ENCODE data around the gene PCSK4. TPM values are rescaled to one million over a fixed set of nuclear protein-coding genes. Genes with fewer than 3 reads are reported as not detected.
"Not testable (repeated sequence)": the region's sequence is repeated elsewhere in the genome, so short reads cannot be mapped to it uniquely, and the experiment has no call there.

PCSK4 gene
- total RNA-seq (2022) (3.4 and 3.7 TPM in 2 replicates), Bru-seq, nascent RNA (percentile 19 among the genes with signal in this experiment), BruChase-seq, experiment 1, labeled RNA remaining after a 6-hour chase (percentile 31 among the genes with signal in this experiment), BruChase-seq, experiment 2, labeled RNA remaining after a 2-hour chase (percentile 21 among the genes with signal in this experiment)
- long read RNA-seq, partial matches to known transcripts = 0 of 3 reads
- long read RNA-seq, other reads (novel, unspliced or antisense) = 3 of 3 reads

DNA sequence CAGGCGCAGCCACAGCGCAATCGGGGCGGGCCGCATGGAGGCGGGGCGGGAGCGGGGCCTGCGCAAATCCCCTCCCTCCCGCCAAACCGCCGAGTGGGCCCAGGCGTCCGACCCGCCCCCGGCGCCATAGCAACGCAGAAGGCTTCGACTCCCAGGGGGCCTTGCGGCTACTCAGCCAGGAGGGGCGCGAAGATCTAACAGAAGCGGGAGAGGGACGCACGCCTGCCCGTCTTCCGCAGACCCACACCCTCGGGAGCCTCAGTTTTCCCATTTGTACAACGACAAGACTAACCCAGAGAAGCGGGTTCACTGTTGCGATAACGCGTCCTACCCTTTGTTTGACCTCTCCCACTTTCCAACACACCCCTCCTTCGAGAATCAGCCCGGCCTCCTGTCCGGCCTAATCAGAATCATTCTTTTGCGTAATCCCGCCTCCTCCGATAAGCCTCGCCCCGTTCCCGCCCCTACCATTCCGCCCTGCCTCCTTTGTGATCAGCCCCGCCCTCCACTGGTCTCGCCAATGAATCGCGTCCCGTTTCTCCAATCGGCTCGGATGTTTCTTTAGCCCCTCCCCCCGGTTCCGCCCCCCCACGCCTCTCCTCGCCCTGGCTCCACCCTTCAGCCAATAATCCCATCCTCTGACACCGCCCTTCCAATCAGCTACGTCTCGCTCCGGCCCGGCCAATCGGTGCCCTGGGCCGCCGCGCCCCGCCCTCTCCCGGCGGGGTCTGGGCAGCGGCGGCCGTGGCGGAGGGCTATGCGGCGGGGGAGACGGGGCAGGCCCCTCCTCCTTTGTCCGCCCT is at the start of gene PCSK4:
Gene PCSK4 (minus strand): TSS at position 40 of the 803 bp plus-strand sequence. CDS start 4 bp downstream, at position 36.
- TF ChIP-seq CTCF (IDR thresholded peaks at IDR 0.05; ENCODE audit: unreplicated experiment) = no peak
- CTCF ChIA-PET = interaction anchor here (0.6 kb wide), 1 partner anchor 237 kb away, joined by 3 read pairs; no protein-coding TSS in a partner anchor
- Mint-ChIP-seq H3K27ac (ENCODE audit: low read depth, unreplicated experiment) (no peak within 1 kb of the TSS), H3K9me3 (ENCODE audit: unreplicated experiment) (no peaks in the 10 kb centered on the region), H3K27me3 (ENCODE audit: insufficient read depth, unreplicated experiment) (no peaks in the 10 kb centered on the region), H3K4me3 (ENCODE audit: unreplicated experiment) (peak within 1 kb of the TSS; percentile 79), H3K4me1 (ENCODE audit: insufficient read depth, unreplicated experiment) (peaks cover 7% of the 10 kb centered on the region), H3K36me3 (ENCODE audit: insufficient read depth, unreplicated experiment) (no peaks in the 10 kb centered on the region)
- peak; percentile 99 for DNase-seq (ENCODE audit: unreplicated experiment)
- POLR2A ChIA-PET = interaction anchor here (0.6 to 2.2 kb wide), 10 partner anchors 11 to 1293 kb away, joined by 3 to 6 read pairs (median 3); partner anchors contain the start of gene C19orf25
- BruUV-seq (replicated peaks) = no TSS peak
- intact Hi-C loops (cut with micrococcal nuclease) = no loop called here

DNA sequence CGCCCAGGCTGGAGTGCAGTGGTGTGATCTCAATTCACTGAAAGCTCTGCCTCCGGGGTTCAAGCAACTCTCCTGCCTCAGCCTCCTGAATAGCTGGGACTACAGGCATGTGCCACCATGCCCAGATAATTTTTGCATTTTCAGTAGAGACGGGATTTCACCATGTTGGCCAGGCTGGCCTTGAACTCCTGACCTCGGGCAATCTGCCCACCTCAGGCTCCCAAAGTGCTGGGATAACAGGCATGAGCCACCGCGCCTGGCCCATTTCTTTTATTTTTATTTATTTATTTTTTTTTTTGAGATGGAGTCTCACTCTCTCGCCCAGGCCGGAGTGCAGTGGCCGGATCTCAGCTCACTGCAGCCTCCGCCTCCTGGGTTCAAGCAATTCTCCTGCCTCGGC is 49.6 kb upstream of the PCSK4 start:
- H3K4me1 Mint-ChIP-seq (ENCODE audit: insufficient read depth, unreplicated experiment); BruUV-seq (replicated peaks); DNase-seq (ENCODE audit: unreplicated experiment); H3K27ac Mint-ChIP-seq (ENCODE audit: low read depth, unreplicated experiment); H3K4me3 Mint-ChIP-seq (ENCODE audit: unreplicated experiment); H3K36me3 Mint-ChIP-seq (ENCODE audit: insufficient read depth, unreplicated experiment); H3K9me3 Mint-ChIP-seq (ENCODE audit: unreplicated experiment); intact Hi-C loops (cut with micrococcal nuclease); POLR2A ChIA-PET: not testable (repeated sequence)
- peaks cover 13% of the 10 kb centered on the region for H3K27me3 Mint-ChIP-seq (ENCODE audit: insufficient read depth, unreplicated experiment)
- CTCF ChIA-PET = interaction anchor here (0.6 to 0.8 kb wide), 3 partner anchors 67 to 309 kb away, joined by 3 to 5 read pairs (median 3); no protein-coding TSS in a partner anchor

GRCh38 chr19:1538978-1539377 is 48.8 kb upstream of the PCSK4 start:
- no peaks in the 10 kb centered on the region for H3K4me1 Mint-ChIP-seq (ENCODE audit: insufficient read depth, unreplicated experiment)
- H3K4me3 Mint-ChIP-seq (ENCODE audit: unreplicated experiment) = no peak overlapping the region
- BruUV-seq (replicated peaks) = no TSS peak
- no peaks in the 10 kb centered on the region for H3K9me3 Mint-ChIP-seq (ENCODE audit: unreplicated experiment)
- no peak for TF ChIP-seq CTCF (IDR thresholded peaks at IDR 0.05; ENCODE audit: unreplicated experiment)
- ChIA-PET CTCF (interaction anchor here (0.8 kb wide), 1 partner anchor 68 kb away, joined by 3 read pairs; no protein-coding TSS in a partner anchor), POLR2A (no interaction called here)
- no peaks in the 10 kb centered on the region for H3K36me3 Mint-ChIP-seq (ENCODE audit: insufficient read depth, unreplicated experiment)
- intact Hi-C loops (cut with micrococcal nuclease) = no loop called here
- no peak for DNase-seq (ENCODE audit: unreplicated experiment)
- H3K27me3 Mint-ChIP-seq (ENCODE audit: insufficient read depth, unreplicated experiment) = peaks cover 13% of the 10 kb centered on the region
- H3K27ac Mint-ChIP-seq (ENCODE audit: low read depth, unreplicated experiment) = no peak overlapping the region

DNA sequence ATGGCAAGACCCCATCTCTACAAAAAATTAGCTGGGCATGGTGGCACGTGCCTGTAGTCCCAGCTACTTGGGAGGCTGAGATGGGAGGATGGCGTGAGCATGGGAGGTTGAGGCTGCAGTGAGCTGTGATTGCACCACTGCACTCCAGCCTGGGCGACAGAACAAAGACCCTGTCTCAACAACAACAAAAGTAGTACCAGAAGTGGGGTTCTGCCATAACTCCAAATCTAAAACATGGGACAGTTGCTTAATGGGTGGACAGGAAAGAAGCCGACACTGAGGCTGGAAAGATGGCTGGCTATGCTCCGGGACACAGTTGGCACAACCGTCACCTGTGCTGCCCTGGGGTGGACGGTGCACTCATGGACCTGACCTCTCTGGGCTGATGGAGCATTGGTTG is 45.5 kb upstream of the PCSK4 start:
- H3K4me3 Mint-ChIP-seq (ENCODE audit: unreplicated experiment); H3K9me3 Mint-ChIP-seq (ENCODE audit: unreplicated experiment); H3K27ac Mint-ChIP-seq (ENCODE audit: low read depth, unreplicated experiment); DNase-seq (ENCODE audit: unreplicated experiment); H3K36me3 Mint-ChIP-seq (ENCODE audit: insufficient read depth, unreplicated experiment); H3K27me3 Mint-ChIP-seq (ENCODE audit: insufficient read depth, unreplicated experiment); intact Hi-C loops (cut with micrococcal nuclease); BruUV-seq (replicated peaks); H3K4me1 Mint-ChIP-seq (ENCODE audit: insufficient read depth, unreplicated experiment); POLR2A ChIA-PET: not testable (repeated sequence)
- CTCF ChIA-PET = interaction anchor here (0.9 kb wide), 1 partner anchor 137 kb away, joined by 5 read pairs; no protein-coding TSS in a partner anchor

DNA sequence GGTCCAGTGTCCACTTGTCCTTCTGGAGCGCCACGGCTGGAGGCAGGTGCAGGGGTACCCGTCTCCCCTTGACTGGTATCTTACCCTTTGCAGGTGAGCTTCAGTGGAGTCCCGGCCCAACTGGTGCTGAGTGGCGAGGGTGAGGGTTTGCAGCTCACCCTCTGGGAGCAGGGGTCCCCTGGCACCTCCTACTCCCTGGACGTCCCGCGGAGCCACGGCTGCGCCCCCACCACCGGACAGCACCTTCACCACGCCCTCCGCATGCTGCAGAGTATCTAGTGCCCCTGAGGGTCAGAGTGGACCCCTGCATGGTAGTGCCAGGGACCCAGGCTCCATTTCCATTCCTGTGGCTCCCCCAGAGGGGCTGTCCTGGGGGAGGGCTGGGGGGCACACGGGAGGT is 44.8 kb upstream of the PCSK4 start:
- ChIA-PET POLR2A (no interaction called here), CTCF (interaction anchor here (0.9 kb wide), 1 partner anchor 138 kb away, joined by 5 read pairs; no protein-coding TSS in a partner anchor)
- TF ChIP-seq CTCF (IDR thresholded peaks at IDR 0.05; ENCODE audit: unreplicated experiment) = no peak
- Mint-ChIP-seq H3K4me3 (ENCODE audit: unreplicated experiment) (no peak overlapping the region), H3K9me3 (ENCODE audit: unreplicated experiment) (no peaks in the 10 kb centered on the region), H3K27me3 (ENCODE audit: insufficient read depth, unreplicated experiment) (no peaks in the 10 kb centered on the region), H3K36me3 (ENCODE audit: insufficient read depth, unreplicated experiment) (no peaks in the 10 kb centered on the region), H3K27ac (ENCODE audit: low read depth, unreplicated experiment) (no peak overlapping the region), H3K4me1 (ENCODE audit: insufficient read depth, unreplicated experiment) (no peaks in the 10 kb centered on the region)
- no TSS peak for BruUV-seq (replicated peaks)
- DNase-seq (ENCODE audit: unreplicated experiment) = no peak
- intact Hi-C loops (cut with micrococcal nuclease) = no loop called here

Data from MCF 10A (cell line).